H9 (cell line): Measurements from ENCODE around the gene INSL3. TPM values are rescaled to one million over a fixed set of nuclear protein-coding genes. Genes with fewer than 3 reads are reported as not detected.

Experiments used
- DNase-seq: peaks from one replicate; pipeline ENCODE4 v3.0.0-alpha.2; 2017
- H2AFZ ChIP-seq: one replicate; pipeline ENCODE4 v1.6.1; 2013; ENCODE audit warnings: mild to moderate bottlenecking, low read length, control low read depth, moderate library complexity
- H2AK5ac ChIP-seq: 2 replicates; pipeline ENCODE4 v1.6.1; 2013; ENCODE audit warnings: low read length, control low read depth, mixed read lengths; ENCODE audit not compliant: insufficient read length
- H2BK120ac ChIP-seq: one replicate; pipeline ENCODE4 v1.6.1; 2013; ENCODE audit warnings: low read depth, mild to moderate bottlenecking, low read length, control low read depth, inconsistent platforms; ENCODE audit not compliant: poor library complexity, severe bottlenecking
- H2BK12ac ChIP-seq: 2 replicates; pipeline ENCODE4 v1.6.1; 2013; ENCODE audit warnings: low read length, control low read depth, mixed read lengths, low read depth; ENCODE audit not compliant: insufficient read length
- H2BK15ac ChIP-seq: 2 replicates; pipeline ENCODE4 v1.6.1; 2013; ENCODE audit warnings: low read depth, low read length, control low read depth
- H2BK20ac ChIP-seq: one replicate; pipeline ENCODE4 v1.6.1; 2013; ENCODE audit warnings: low read depth, mild to moderate bottlenecking, low read length, control low read depth, inconsistent platforms; ENCODE audit not compliant: poor library complexity, severe bottlenecking
- H2BK5ac ChIP-seq: 2 replicates; pipeline ENCODE4 v1.6.1; 2013; ENCODE audit warnings: low read length, control low read depth, mixed read lengths; ENCODE audit not compliant: insufficient read length
- H3K14ac ChIP-seq: 2 replicates; pipeline ENCODE4 v1.6.1; 2013; ENCODE audit warnings: low read length, control low read depth; ENCODE audit not compliant: insufficient read depth
- H3K18ac ChIP-seq: 2 replicates; pipeline ENCODE4 v1.6.1; 2013; ENCODE audit warnings: low read depth, mild to moderate bottlenecking, mixed read lengths, low read length, control low read depth; ENCODE audit not compliant: insufficient read length
- H3K23ac ChIP-seq: 2 replicates; pipeline ENCODE4 v1.6.1; 2013; ENCODE audit warnings: low read length, control low read depth, mixed read lengths, low read depth; ENCODE audit not compliant: insufficient read length
- H3K23me2 ChIP-seq: 2 replicates; pipeline ENCODE4 v1.6.1; 2013; ENCODE audit warnings: low read depth, mild to moderate bottlenecking, mixed read lengths, low read length, control low read depth; ENCODE audit not compliant: insufficient read length, poor library complexity, severe bottlenecking
- H3K27ac ChIP-seq: 2 replicates; pipeline ENCODE4 v1.5.1; 2013; ENCODE audit warnings: low read length, control low read depth, mixed read lengths, low read depth; ENCODE audit not compliant: insufficient read length
- H3K27me3 ChIP-seq: 2 replicates; pipeline ENCODE4 v1.6.1; 2013; ENCODE audit warnings: low read length, control low read depth, inconsistent platforms; ENCODE audit not compliant: insufficient read depth
- H3K4ac ChIP-seq: 2 replicates; pipeline ENCODE4 v1.6.1; 2013; ENCODE audit warnings: low read depth, mild to moderate bottlenecking, control low read depth, inconsistent platforms, low read length, moderate library complexity
- H3K4me1 ChIP-seq: 2 replicates; pipeline ENCODE4 v1.6.1; 2013; ENCODE audit warnings: low read length, control low read depth, inconsistent platforms; ENCODE audit not compliant: insufficient read depth
- H3K4me2 ChIP-seq: 2 replicates; pipeline ENCODE4 v1.6.1; 2013; ENCODE audit warnings: low read length, control low read depth, mixed read lengths; ENCODE audit not compliant: insufficient read length, insufficient read depth
- H3K56ac ChIP-seq: 2 replicates; pipeline ENCODE4 v1.6.1; 2013; ENCODE audit warnings: low read depth, mild to moderate bottlenecking, mixed read lengths, low read length, control low read depth; ENCODE audit not compliant: insufficient read length
- H3K79me1 ChIP-seq: 2 replicates; pipeline ENCODE4 v1.6.1; 2013; ENCODE audit warnings: low read depth, mild to moderate bottlenecking, moderate library complexity, low read length, control low read depth, inconsistent platforms; ENCODE audit not compliant: insufficient read depth, poor library complexity, severe bottlenecking
- H3K79me2 ChIP-seq: 2 replicates; pipeline ENCODE4 v1.6.1; 2013; ENCODE audit warnings: low read length, control low read depth, inconsistent platforms; ENCODE audit not compliant: insufficient read depth
- H3K9ac ChIP-seq: 2 replicates; pipeline ENCODE4 v1.6.1; 2013; ENCODE audit warnings: low read length, control low read depth, mixed read lengths; ENCODE audit not compliant: insufficient read length; ENCODE audit errors: extremely low read depth
- H3K9me3 ChIP-seq: one replicate; pipeline ENCODE4 v1.6.1; 2013; ENCODE audit warnings: low read depth, low read length, inconsistent platforms; ENCODE audit not compliant: control insufficient read depth
- H3T11ph ChIP-seq: one replicate; pipeline ENCODE4 v1.6.1; 2013; ENCODE audit warnings: mild to moderate bottlenecking, low read length, control low read depth, inconsistent platforms
- H4K20me1 ChIP-seq: one replicate; pipeline ENCODE4 v1.6.1; 2013; ENCODE audit not compliant: control insufficient read depth, insufficient read length, insufficient read depth
- H4K5ac ChIP-seq: 2 replicates; pipeline ENCODE4 v1.6.1; 2013; ENCODE audit warnings: low read depth, mild to moderate bottlenecking, mixed read lengths, low read length, control low read depth; ENCODE audit not compliant: insufficient read length
- H4K8ac ChIP-seq: replicated peaks from 2 replicates; pipeline ENCODE4 v1.6.1; 2013; ENCODE audit warnings: low read length, control low read depth, mixed read lengths, low read depth; ENCODE audit not compliant: insufficient read length
- H4K91ac ChIP-seq: 2 replicates; pipeline ENCODE4 v1.6.1; 2013; ENCODE audit warnings: low read depth, mild to moderate bottlenecking, moderate library complexity, mixed read lengths, low read length, control low read depth; ENCODE audit not compliant: insufficient read length
- H3K27ac Mint-ChIP-seq, 3 experiments: 2 replicates in 2 of 3; 3 replicates in 1 of 3; pipeline ENCODE4 v1.8.0; 2020 to 2021; ENCODE audit warnings: mixed read lengths in 3 of 3, mild to moderate bottlenecking in 1 of 3, moderate library complexity in 1 of 3
- H3K27me3 Mint-ChIP-seq: 2 replicates; pipeline ENCODE4 v1.8.0; 2021; ENCODE audit warnings: low read depth, mild to moderate bottlenecking, moderate library complexity, mixed read lengths
- H3K36me3 Mint-ChIP-seq, 3 experiments: 2 replicates in 2 of 3; 3 replicates in 1 of 3; pipeline ENCODE4 v1.8.0; 2020 to 2021; ENCODE audit warnings: low read depth in 3 of 3, mixed read lengths in 3 of 3; ENCODE audit not compliant: insufficient read depth in 1 of 3
- H3K4me1 Mint-ChIP-seq, 2 experiments: 2 replicates each; pipeline ENCODE4 v1.8.0; 2020; ENCODE audit warnings: mixed read lengths in 2 of 2
- H3K4me3 Mint-ChIP-seq, 2 experiments: 2 replicates in 1 of 2; 3 replicates in 1 of 2; pipeline ENCODE4 v1.8.0; 2020 to 2021; ENCODE audit warnings: mild to moderate bottlenecking in 2 of 2, mixed read lengths in 2 of 2, moderate library complexity in 1 of 2
- H3K9me3 Mint-ChIP-seq, 2 experiments: 2 replicates in 1 of 2; 3 replicates in 1 of 2; pipeline ENCODE4 v1.8.0; 2020; ENCODE audit warnings: mild to moderate bottlenecking in 2 of 2, mixed read lengths in 2 of 2, moderate library complexity in 1 of 2
- WGBS: extraction: QIAGEN DNeasy Blood & Tissue Kit; methylation state at CpG from one replicate; pipeline ENCODE4 v1.1.7; 2013; ENCODE audit warnings: missing lambda C conversion rate, low lambda C conversion rate, mixed read lengths; ENCODE audit not compliant: insufficient read length; ENCODE audit errors: extremely low coverage; 5-methylcytosine and 5-hydroxymethylcytosine counted together
- total RNA-seq: library from RNA; stranded (reverse); gene quantifications from 2 replicates; pipeline ENCODE4 v1.2.1, GENCODE V29; 2021
- TF ChIP-seq, protein P1 (sequence below): fragments of 200-600 bp; sonication (generic); conservative IDR thresholded peaks from 3 replicates; pipeline ENCODE4 v1.8.0; 2021; ENCODE audit warnings: antibody characterized with exemption, mild to moderate bottlenecking

The INSL3 gene
- total RNA-seq, 1 experiment from 2014 or later: 0.63 TPM

DNA sequence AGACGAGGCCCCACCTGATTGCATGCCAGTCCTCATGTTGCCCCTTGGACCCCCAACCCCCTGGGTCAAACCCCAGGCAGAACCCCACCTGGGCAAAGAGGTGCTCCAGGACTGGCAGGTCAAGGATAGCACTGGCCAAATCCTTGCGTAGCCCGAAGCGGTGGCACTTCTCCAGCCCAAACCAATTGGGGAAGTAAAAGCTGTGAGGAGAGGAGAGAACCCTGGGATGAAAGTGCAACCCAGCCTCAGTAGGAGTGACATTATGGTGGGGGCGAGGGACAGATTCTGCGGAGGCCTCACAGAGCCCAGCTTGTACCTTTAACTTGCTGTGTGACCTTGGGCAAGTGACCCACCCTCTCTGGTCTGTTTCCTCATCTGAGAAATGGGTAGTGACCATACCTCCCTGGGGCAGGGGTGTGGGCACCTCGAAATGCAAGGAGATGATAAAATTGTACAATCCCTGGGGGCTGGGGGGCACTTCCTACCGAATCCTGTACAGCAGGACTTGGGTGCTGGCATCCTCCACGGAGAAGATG lies 22.0 kb upstream of the INSL3 start:
- no peak overlapping the region for H2BK120ac ChIP-seq
- H4K5ac ChIP-seq: no peak overlapping the region
- no peak overlapping the region for H3K18ac ChIP-seq
- no peak overlapping the region for H2AFZ ChIP-seq
- no peak overlapping the region for H4K8ac ChIP-seq
- no peak overlapping the region for H3K56ac ChIP-seq
- no peaks in the 10 kb centered on the region for H3K9me3 Mint-ChIP-seq
- TF ChIP-seq, protein P1, sequence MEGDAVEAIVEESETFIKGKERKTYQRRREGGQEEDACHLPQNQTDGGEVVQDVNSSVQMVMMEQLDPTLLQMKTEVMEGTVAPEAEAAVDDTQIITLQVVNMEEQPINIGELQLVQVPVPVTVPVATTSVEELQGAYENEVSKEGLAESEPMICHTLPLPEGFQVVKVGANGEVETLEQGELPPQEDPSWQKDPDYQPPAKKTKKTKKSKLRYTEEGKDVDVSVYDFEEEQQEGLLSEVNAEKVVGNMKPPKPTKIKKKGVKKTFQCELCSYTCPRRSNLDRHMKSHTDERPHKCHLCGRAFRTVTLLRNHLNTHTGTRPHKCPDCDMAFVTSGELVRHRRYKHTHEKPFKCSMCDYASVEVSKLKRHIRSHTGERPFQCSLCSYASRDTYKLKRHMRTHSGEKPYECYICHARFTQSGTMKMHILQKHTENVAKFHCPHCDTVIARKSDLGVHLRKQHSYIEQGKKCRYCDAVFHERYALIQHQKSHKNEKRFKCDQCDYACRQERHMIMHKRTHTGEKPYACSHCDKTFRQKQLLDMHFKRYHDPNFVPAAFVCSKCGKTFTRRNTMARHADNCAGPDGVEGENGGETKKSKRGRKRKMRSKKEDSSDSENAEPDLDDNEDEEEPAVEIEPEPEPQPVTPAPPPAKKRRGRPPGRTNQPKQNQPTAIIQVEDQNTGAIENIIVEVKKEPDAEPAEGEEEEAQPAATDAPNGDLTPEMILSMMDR: no peak
- no peaks in the 10 kb centered on the region for H4K20me1 ChIP-seq
- H2BK5ac ChIP-seq: no peak overlapping the region
- H3K9me3 ChIP-seq: no peaks in the 10 kb centered on the region
- H3K27me3 ChIP-seq: no peaks in the 10 kb centered on the region
- H3K27ac ChIP-seq: no peak overlapping the region
- no peaks in the 10 kb centered on the region for H3K79me2 ChIP-seq
- no peak overlapping the region for H3K4me2 ChIP-seq
- H2BK15ac ChIP-seq: no peak overlapping the region
- H3K4me3 Mint-ChIP-seq: peak overlapping the region in 1 of 2 experiments; percentile 78; a peak in 2 of 5 replicates
- peaks cover 53% of the 10 kb centered on the region for H3K27me3 Mint-ChIP-seq
- H3K4me1 Mint-ChIP-seq: peaks cover 6 to 15% of the 10 kb centered on the region in 2 experiments
- no peak overlapping the region for H3K4ac ChIP-seq
- H3K27ac Mint-ChIP-seq: no peak overlapping the region; a peak in 1 of 7 replicates
- no peaks in the 10 kb centered on the region for H3K79me1 ChIP-seq
- no CpG with 5 or more reads among the region's 9 CpGs for WGBS
- H3K9ac ChIP-seq: no peak overlapping the region
- H4K91ac ChIP-seq: no peak overlapping the region
- H3K23me2 ChIP-seq: peaks cover 13% of the 10 kb centered on the region
- no peak for DNase-seq
- H3K4me1 ChIP-seq: no peaks in the 10 kb centered on the region
- H2BK12ac ChIP-seq: no peak overlapping the region
- no peak overlapping the region for H2BK20ac ChIP-seq
- no peak overlapping the region for H3T11ph ChIP-seq
- H3K36me3 Mint-ChIP-seq: no peaks in the 10 kb centered on the region; a peak in 1 of 7 replicates
- H2AK5ac ChIP-seq: no peak overlapping the region
- no peak overlapping the region for H3K14ac ChIP-seq
- no peak overlapping the region for H3K23ac ChIP-seq
